HG02571 (cell line): ENCODE data around the gene VAPA.

Experiments used
- ATAC-seq: cut with Tn5 transposase; IDR thresholded peaks from one replicate; pipeline ENCODE4 v1.9.1; 2021; ENCODE audit warnings: mild to moderate bottlenecking, moderate library complexity; ENCODE audit not compliant: unreplicated experiment

Gene VAPA

GRCh38 chr18:9968081-9968848, 54.4 kb downstream of the VAPA start:
- no peak for ATAC-seq

GRCh38 chr18:9969247-9969646, 55.4 kb downstream of the VAPA start:
- no peak for ATAC-seq

- no peak for ATAC-seq
These were observed 57.6 kb downstream of the VAPA start for GRCh38 chr18:9971313-9971920.

- no peak for ATAC-seq
These were observed 59.7 kb downstream of the VAPA start for GRCh38 chr18:9973470-9973869.

GRCh38 chr18:9974279-9974915, 60.6 kb downstream of the VAPA start:
- ATAC-seq: no peak

- ATAC-seq: no peak
These were observed 61.8 kb downstream of the VAPA start for GRCh38 chr18:9975658-9976057.

- no peak for ATAC-seq
These were observed 68.9 kb downstream of the VAPA start for GRCh38 chr18:9982711-9983110.

GRCh38 chr18:9984080-9984479, 70.3 kb downstream of the VAPA start:
- no peak for ATAC-seq

GRCh38 chr18:9985641-9986040, 71.8 kb downstream of the VAPA start:
- no peak for ATAC-seq

GRCh38 chr18:9986156-9986930, 72.5 kb downstream of the VAPA start:
- ATAC-seq: no peak

GRCh38 chr18:9987345-9987744, 73.5 kb downstream of the VAPA start:
- no peak for ATAC-seq

- no peak for ATAC-seq
These were observed 74.1 kb downstream of the VAPA start for GRCh38 chr18:9987931-9988330.

- no peak for ATAC-seq
These were observed 74.8 kb downstream of the VAPA start for GRCh38 chr18:9988665-9989064.

- no peak for ATAC-seq
These were observed 75.7 kb downstream of the VAPA start for GRCh38 chr18:9989481-9989880.

GRCh38 chr18:9991011-9992000, 77.5 kb downstream of the VAPA start:
- no peak for ATAC-seq

- ATAC-seq: no peak
These were observed 78.6 kb downstream of the VAPA start for GRCh38 chr18:9992300-9992972.

GRCh38 chr18:9992973-9993520, 79.2 kb downstream of the VAPA start:
- ATAC-seq: no peak

- ATAC-seq: no peak
These were observed 79.8 kb downstream of the VAPA start for GRCh38 chr18:9993521-9994025.

GRCh38 chr18:9994026-9994570, 80.3 kb downstream of the VAPA start:
- ATAC-seq: no peak
